ENCODE results near the gene FAM120A.
"Not testable (repeated sequence)": the region's sequence is repeated elsewhere in the genome, so short reads cannot be mapped to it uniquely, and the experiment has no call there.

Gene FAM120A

DNA sequence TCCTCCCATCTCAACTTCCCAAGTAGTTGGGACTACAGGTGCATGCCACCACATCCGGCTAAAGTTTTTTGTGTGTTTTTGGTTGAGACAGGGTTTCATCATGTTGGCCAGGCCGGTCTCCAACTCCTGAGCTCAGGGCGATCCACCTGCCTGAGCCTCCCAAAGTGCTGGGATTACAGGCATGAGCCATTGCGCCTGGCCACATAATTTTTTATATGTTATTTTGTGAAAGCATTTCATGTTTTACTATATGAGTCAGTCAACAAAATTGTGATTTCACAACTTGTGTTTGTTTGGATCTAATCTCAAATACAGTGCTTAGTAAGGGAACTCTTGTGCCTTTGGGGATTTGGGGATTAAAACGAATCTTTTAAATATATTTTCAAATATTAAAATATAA lies 21.9 kb downstream of the FAM120A start:
- DNase-seq = no peak

DNA sequence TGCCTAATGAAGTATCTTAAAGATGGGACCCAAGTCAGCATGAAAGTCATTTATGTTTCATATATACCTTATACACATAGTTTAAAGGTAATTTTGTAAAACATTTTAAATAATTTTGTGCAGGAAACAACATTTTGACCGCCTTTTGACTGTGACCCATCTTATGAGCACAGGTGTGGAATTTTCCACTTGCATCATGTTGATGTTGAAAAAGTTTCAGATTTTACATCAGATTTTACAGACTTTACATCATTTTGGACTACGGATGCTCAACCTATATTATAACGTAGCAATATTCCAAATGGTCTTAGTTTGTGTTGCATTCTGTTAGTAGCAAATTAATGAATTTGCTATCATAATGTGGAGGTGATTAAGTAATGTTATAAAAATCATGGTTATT lies 23.6 kb downstream of the FAM120A start:
- DNase-seq = no peak

GRCh38 chr9:93475856-93476255 lies 24.4 kb downstream of the FAM120A start:
- no peak for DNase-seq

DNA sequence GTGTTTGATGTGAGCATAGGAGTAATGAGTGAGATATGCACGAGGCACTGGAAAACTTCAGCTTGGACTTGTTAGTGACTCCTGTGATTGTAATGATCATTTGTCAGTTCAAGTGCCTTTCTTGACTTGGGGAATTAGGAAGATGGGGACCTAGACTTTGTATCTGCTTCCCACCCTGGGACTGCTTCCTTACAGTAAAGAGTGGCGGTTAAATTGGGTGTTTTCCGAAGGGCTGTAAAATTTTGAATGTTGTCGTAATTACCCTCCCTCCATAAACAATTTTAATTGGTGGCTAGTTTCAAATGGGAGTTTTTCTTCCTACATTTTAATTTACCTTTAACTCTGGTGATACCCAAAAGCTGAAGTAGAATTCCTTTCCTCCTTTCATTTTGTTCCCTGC lies 25.4 kb downstream of the FAM120A start:
- no peak for DNase-seq

DNA sequence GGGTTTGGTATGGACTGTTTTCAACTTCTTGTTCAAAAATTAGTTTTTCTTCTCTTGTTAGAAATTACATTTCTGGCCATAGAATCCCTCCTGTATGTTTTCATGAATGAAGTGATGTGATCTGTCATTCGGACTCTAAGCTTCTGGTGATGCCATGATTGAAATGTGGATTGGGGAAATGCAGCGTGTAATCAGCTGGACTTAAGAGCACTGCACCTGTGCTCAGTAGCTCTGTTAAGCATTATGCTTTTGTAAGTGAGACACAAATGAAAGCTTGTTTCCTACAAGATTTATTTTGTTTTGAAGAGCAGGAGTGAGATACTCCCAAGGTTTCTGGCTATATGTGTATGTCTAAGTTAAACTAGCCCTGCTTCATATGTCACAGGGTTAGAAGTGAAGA lies 25.9 kb downstream of the FAM120A start:
- DNase-seq = no peak

GRCh38 chr9:93479726-93480125 lies 28.2 kb downstream of the FAM120A start:
- DNase-seq = no peak

DNA sequence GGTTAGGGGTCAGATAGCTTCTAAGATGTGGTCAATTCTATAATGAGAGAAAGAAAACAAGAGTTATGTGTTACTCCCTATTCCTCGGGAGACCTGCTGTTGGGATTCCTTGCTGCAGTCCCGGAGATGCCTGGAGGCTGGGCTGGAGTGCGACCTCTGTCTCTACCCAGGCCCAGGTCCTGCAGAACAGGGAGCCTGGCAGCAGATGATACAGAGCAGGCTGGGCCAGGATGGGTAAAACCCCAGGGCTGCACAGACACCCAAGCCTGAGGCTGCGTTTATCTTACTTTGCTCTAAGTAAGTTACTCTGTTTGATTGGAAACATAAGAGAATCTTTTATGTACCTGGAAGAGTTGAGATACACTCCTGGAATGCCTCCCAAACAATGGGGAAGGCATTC lies 28.8 kb downstream of the FAM120A start:
- no peak for DNase-seq

GRCh38 chr9:93480728-93481324 lies 29.3 kb downstream of the FAM120A start:
- no peak for DNase-seq

GRCh38 chr9:93483497-93483896 lies 32.0 kb downstream of the FAM120A start:
- DNase-seq = no peak

DNA sequence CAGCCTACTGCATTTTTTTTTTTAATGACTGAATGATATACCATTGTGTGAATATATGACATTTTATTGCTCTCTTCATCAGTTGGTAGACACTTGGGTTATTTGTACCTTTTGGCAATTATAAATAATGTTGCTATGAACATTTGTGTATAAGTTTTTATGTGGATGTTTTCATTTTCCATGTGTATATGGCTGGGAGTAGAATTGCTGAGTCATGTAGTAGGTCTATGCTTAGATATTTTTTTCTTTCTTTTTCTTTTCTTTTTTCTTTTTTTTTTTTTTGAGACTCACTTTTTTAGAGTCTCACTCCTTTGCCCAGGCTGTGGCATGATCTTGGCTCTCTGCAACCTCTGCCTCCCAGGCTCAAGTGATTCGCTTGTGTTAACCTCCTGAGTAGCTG lies 34.8 kb downstream of the FAM120A start:
- DNase-seq = no peak

DNA sequence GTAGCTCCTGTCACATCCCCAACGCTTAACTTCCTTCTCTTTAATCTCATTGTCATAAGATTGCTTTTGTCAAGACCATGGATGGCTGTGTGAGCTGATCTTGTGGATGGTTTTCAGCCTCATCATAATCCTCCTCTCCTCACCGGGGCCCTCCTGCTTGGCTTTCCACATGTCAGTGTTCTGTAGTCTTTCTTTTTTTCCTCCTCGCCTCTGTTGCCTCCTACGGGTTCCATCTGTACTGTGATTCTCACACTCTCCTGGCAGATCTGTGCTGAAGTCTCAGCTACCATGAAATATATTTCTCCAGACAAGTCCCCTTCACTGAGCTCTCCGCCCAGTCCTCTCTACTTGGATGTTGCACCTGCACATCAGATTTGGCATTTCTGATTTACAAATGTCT lies 36.8 kb downstream of the FAM120A start:
- no peak for DNase-seq

- no peak for DNase-seq
These were observed 40.2 kb downstream of the FAM120A start for GRCh38 chr9:93491593-93492232.

DNA sequence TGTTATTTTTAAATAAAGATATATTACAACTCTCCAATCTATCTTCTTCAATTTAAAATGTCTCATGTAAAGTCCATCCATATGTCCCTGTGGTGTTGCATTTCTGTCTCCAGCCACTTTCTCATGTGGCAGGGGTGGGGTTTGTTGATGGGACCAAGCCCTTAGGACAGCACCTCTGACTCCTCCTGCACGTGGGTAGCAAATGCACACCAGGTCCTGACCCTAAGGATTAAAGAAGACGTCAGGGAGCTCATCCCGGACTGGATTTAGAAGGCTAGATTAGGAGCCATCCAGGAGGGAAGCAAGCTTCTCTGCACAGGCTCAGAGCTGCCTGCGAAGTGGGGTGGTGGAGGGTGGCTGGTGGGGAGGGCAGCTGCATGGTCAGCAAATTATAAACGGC lies 40.8 kb downstream of the FAM120A start:
- DNase-seq = no peak

DNA sequence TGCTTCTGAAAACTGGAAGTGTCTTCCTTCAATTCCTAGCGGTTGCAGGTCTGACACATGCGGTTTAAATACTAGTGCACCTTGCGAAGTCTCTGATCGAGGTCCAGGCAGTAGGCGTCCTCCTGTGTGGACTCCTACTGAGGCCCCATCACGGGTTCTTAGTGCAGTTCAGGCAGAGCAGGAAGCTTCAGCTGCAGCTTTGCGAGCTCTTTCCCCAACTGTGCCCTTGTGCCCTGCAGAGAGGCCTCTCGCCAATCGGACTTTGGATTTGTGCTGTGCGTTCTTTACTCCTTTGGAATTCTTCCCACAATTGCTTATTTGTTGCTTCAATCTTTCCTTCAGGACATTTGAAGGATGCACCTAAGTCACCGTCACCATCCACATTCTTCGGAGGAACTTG lies 42.5 kb downstream of the FAM120A start:
- DNase-seq = no peak

- DNase-seq = no peak
These were observed 44.8 kb downstream of the FAM120A start for GRCh38 chr9:93496285-93496684.

DNA sequence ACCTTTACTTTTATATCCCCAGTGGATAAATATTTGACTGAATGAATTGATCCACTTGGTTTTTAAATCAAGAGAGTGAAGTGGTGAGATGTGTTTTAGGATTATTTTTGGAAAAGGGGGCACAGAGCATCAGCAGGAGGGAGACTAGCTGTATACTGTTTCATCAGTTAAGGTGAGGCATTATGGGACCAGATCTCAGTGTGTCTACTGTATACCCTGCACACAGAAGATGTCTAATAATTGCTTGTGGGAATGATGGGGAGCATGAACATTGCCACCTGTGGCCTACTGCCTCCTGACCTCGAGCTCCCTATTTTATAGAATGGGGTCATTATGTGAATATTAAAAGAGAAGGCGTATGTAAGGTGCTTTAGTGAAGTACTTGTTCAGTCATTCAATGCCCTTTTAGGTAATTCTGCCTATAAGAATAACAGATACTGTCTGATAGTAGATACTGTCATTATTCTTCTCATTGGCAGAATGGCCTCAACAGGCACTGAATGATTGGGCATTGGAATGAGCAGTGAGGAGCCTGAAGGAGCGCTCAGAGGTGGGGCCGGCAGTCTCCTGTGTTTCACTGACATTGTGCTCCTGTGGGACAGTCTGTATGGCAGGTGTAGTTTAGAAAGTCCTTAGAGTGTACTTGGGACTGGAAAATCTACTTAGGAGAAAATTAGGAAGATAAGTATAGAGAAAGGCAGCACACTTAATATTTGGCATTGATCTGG lies 49.2 kb downstream of the FAM120A start:
- no peak for DNase-seq

- DNase-seq = no peak
These were observed 49.9 kb downstream of the FAM120A start for GRCh38 chr9:93501406-93501805.

DNA sequence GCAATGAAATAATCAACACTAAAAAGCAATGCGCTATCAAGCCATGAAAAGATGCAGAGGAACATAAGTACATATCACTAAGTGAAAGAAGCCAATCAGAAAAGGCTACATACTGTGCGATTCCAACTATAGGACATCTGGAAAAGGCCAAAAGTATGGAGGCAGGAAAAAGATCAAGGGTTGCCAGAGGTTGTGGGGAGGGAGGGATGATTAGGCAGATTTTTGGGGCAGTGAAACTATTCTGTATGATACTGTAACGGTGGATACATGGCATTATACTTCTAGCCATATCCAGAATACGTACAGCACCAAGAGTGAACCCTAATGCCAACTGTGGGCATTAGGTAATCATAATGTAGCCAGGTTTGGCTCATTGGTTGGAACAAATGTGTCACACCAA lies 51.9 kb downstream of the FAM120A start:
- DNase-seq = no peak

DNA sequence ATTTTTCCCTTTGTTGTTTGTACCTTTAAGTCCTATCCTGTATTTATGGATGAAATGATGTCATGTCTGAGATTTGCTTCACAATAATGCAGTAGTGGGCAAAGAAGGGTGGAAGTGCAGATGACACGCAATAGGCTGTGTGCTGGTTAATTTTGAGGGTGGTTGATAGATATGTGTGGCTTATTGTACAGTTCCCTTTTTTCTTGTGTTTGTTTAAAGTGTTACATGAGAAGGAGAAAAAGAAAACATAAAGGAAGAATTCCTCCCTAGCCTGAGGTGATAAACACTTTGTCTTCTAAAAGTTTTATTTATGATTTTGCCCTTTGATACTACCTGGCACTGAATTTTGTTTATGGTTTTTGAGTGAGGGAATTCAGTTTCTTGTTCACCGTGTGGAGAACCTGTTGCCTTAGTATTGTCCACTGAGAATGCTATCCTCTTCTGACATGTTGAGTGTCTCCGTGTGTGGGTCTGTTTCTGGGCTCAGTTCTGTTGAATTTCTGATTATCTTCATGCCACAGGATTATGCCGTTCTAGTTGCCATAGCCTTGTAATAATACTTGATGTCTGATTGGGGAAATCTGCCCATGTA lies 54.2 kb downstream of the FAM120A start:
- DNase-seq = no peak

DNA sequence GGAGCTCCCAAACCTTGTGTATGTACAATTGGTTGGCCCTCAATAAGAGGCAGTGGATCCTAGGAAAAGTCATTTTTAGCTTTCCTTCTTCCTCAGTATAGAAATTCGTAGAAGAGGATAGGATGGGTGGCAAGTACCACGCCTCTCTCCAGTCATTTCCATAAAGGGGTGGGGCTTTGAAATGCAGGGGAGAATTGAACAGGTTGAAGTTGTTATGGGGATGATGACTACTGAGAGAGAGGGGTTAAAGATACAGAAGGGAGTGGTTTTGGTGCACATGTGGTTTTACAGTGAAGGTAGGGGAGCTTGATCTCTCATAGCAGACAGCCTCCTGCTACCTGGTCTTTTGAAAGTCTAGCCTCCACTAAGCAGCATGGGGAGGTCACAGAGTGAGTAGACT lies 56.3 kb downstream of the FAM120A start:
- DNase-seq = no peak

DNA sequence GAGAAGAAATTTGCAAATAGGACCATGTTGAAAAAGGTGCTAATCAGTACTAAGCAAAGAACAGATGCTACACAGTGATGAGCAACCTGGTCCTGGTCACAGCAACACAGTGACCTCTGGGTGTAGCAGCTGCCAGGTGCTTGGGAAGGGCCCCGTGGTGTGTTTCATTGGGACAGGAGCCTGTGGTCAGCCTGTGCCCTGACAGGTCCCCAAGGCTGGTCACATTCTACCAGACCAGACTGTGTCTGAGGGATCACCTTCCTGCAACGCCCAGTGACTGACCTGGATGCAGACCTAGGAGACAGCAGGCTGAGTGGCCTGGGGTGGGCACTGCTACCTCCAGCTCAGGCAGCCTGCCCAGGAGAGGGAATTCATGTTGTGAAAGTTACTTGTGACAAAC lies 56.7 kb downstream of the FAM120A start:
- DNase-seq = no peak

DNA sequence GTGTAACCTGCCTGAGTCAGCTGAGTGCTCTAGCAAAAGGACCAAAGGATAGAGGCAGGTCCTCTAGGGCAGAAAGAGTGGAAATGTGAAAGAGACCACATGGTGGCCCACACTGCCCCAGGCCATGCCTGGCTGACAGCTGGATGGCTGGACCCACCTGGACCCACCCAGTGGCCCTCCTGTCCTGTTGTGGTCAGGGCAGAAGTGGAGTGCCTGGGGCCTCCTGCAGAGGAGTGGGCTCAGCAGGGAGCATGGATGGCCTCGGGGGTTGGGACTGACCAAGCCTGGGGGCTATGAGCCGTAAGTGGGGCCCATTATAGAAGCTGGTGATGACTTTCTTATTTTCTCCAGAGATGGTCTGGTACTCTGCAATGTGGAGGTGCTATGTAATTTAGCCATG lies 57.6 kb downstream of the FAM120A start:
- DNase-seq = no peak

DNA sequence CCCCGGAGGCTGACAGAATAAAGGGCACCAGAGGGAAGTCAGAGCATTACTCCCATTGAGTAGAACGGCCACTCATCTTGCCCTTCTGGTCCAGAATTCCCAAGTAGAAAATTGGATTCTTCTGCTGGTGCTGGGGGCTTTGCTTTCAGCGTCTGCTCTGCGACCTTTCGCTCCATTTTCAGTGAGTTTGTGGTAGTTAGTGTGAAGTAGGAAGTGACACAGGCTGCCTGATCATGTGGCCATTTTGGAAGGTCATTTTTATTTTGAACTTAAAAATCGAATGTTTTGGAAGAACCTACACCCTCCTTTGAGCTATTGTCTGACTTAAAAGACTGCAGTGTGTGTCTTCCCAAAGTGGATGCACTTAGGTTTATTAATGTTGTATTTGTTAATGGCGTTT lies 58.6 kb downstream of the FAM120A start:
- no peak for DNase-seq

DNA sequence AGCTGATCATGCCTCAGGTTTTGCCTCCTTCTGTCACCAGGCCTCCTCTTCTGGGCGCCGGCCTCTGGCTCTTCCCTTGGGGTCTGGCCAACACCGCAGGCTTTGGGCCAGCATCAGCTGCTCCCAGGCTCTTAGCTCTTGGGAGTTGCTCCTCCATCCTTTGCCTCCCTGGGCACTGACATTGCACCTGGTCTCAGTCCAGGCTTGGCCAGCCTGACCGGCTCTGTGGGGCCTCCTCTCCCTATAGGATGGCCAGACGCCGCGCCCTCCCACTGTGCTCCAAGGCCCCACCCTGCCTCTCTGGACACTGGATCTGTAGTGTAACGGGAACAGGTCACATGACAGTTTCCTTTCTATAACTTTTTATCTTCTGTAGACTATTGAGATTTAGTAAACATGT lies 59.7 kb downstream of the FAM120A start:
- DNase-seq = not testable (repeated sequence)
